ENCODE results near the gene KSR1. TPM values are rescaled to one million over a fixed set of nuclear protein-coding genes. Genes with fewer than 3 reads are reported as not detected.

KSR1 gene
- total and polyA plus RNA-seq, 11 donors, result 6.1 to 31.1 (median 7.5) TPM

- ATAC-seq (no peak), DNase-seq (no peak)
- no peak for TF ChIP-seq POLR2A (IDR thresholded peaks at IDR 0.05)
- no peak for TF ChIP-seq CTCF (IDR thresholded peaks at IDR 0.05)
- Histone ChIP-seq H3K27me3 (no peaks in the 10 kb centered on the region), H3K9me3 (no peaks in the 10 kb centered on the region), H3K27ac (no peak overlapping the region), H3K4me3 (no peak overlapping the region), H3K36me3 (no peaks in the 10 kb centered on the region), H3K4me1 (peaks cover 0 to 9% (median 0%) of the 10 kb centered on the region in 12 donors)
- intact Hi-C loops (cut with DNase I), result loop anchor here in 3 of 10 donors (10.0 kb wide), 2 partner anchors 45 to 55 kb away; no protein-coding TSS in a partner anchor
- WGBS, 4 donors, result 83 to 90% (median 85%) methylated on average over 6 of the region's 6 CpGs
These were observed 6.7 kb upstream of the KSR1 start for GRCh38 chr17:27449541-27449940.

DNA sequence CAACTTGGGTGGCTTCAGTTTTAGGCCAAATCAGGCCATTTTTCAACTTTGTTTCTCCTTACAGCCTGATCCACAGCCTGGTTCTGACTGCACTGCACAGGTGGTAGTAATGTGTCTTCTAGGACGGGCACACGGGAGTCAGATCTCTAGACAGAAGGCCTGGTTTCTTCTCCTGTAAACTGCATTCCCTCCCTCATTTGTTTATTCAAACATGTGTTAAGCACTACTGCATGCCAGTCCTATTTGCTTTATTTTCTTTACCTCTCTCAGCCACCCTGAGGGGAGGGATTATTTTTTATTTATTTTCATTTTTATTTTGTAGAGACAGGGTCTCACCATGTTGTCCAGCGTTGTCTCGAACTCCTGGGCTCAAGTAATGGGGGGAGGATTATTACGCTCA is 6.3 kb upstream of the KSR1 start:
- intact Hi-C loops (cut with DNase I), result loop anchor here in 7 of 10 donors (5.0 to 10.0 kb wide), 8 partner anchors 45 to 215 kb away; no protein-coding TSS in a partner anchor
- Histone ChIP-seq H3K27me3 (no peaks in the 10 kb centered on the region), H3K4me1 (peaks cover 0 to 9% (median 0%) of the 10 kb centered on the region in 12 donors), H3K27ac (no peak overlapping the region), H3K4me3 (no peak overlapping the region), H3K9me3 (no peaks in the 10 kb centered on the region), H3K36me3 (no peaks in the 10 kb centered on the region)
- 94 to 96% (median 96%) methylated on average over 5 of the region's 5 CpGs for WGBS, 4 donors
- no peak for ATAC-seq
- DNase-seq, result no peak
- TF ChIP-seq CTCF (IDR thresholded peaks at IDR 0.05), result no peak
- TF ChIP-seq POLR2A (IDR thresholded peaks at IDR 0.05), result no peak

DNA sequence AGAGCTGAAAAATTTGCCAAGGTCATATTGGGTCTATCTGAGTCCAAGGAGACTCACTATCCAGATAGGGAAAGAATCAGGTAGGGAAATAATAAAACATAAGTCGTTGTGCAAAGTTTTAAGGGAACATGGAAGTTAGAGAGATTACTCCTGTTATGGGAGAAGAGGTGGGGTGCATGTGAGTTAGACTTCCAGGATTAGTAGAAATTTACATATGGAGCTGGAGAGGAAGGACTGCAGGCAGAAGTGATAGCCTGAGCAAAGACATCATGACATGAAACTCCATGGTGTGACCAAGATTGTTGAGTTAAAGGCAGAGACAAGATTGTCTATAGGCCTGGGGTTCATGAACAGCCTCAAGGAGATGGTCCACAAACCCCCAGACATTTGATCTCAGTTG is 5.8 kb upstream of the KSR1 start:
- H3K36me3 ChIP-seq, result no peaks in the 10 kb centered on the region
- no peaks in the 10 kb centered on the region for H3K9me3 ChIP-seq
- peaks cover 0 to 9% (median 0%) of the 10 kb centered on the region in 12 donors for H3K4me1 ChIP-seq
- no peak for ATAC-seq
- H3K4me3 ChIP-seq, result no peak overlapping the region
- intact Hi-C loops (cut with DNase I), result loop anchor here in 7 of 10 donors (5.0 to 10.0 kb wide), 6 partner anchors 93 to 216 kb away; no protein-coding TSS in a partner anchor
- no peak for TF ChIP-seq POLR2A (IDR thresholded peaks at IDR 0.05)
- no peak for TF ChIP-seq CTCF (IDR thresholded peaks at IDR 0.05)
- H3K27me3 ChIP-seq, result no peaks in the 10 kb centered on the region
- 80 to 88% (median 84%) methylated on average over 1 of the region's 1 CpG for WGBS, 4 donors
- no peak for DNase-seq
- H3K27ac ChIP-seq, result no peak overlapping the region

- Histone ChIP-seq H3K4me1 (peaks cover 0 to 11% (median 1%) of the 10 kb centered on the region in 12 donors), H3K36me3 (no peaks in the 10 kb centered on the region), H3K4me3 (no peak overlapping the region), H3K27me3 (no peaks in the 10 kb centered on the region), H3K9me3 (no peaks in the 10 kb centered on the region), H3K27ac (no peak overlapping the region)
- no peak for ATAC-seq
- intact Hi-C loops (cut with DNase I), result loop anchor here in 8 of 10 donors (2.0 to 10.0 kb wide), 7 partner anchors 95 to 217 kb away; no protein-coding TSS in a partner anchor
- 96 to 100% (median 98%) methylated on average over 3 of the region's 3 CpGs for WGBS, 4 donors
- TF ChIP-seq POLR2A (IDR thresholded peaks at IDR 0.05), result no peak
- no peak for TF ChIP-seq CTCF (IDR thresholded peaks at IDR 0.05)
- no peak for DNase-seq
These were observed 4.3 kb upstream of the KSR1 start for GRCh38 chr17:27451906-27452305.
